ENCODE data around the gene PKD2L1.

PKD2L1 gene

DNA sequence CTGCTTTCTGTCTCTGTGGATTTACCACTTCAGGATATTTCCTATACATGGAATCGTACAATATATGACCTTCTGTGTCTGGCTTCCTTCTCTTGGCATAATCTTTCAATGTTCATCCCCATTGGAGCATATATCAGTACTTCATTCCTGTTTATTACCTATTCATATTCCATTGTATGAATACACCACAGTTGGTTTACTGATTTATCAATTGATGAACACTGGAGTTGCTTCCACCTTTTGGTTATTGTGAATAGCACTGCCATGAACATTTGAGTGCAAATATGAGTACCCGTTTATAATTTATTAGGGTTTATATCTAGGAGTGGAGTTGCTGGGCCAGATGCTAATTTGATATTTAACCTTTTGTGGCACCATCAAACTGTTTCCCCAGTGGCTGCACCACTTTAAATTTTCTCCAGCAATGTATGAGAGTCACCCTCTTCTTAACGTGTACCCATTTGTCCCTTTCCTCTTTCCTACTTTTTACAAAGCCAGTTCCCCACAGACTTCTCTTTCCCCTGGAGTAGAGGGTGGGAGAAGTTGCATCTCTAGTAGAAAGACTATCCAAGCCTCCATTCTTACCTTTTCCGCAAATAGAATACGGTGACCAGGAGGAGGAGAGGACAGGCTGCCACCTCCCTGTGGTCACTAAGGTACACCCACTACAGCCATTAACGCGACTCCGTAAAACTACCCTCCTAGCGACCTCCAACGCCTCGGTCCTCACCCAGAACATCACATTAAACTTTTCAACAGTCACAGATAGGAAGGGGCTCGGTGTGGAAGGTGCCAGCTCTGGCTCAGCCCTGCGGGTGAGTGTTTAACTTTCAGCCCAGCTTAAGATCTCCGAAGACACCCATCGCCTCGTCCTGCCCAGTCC, 42.6 kb upstream of the PKD2L1 start:
- ChIA-PET POLR2A (ENCODE audit: low non-redundant PET) (interaction anchor here (0.7 to 3.0 kb wide), 5 partner anchors 22 to 139 kb away, joined by 4 to 54 read pairs (median 5); partner anchors contain the start of gene SCD), CTCF (interaction anchor here (0.7 to 1.0 kb wide), 2 partner anchors 23 to 791 kb away, joined by 3 read pairs; no protein-coding TSS in a partner anchor)
- peak overlapping the region; percentile 100 for H3K27ac ChIP-seq
- TF ChIP-seq, protein P1, sequence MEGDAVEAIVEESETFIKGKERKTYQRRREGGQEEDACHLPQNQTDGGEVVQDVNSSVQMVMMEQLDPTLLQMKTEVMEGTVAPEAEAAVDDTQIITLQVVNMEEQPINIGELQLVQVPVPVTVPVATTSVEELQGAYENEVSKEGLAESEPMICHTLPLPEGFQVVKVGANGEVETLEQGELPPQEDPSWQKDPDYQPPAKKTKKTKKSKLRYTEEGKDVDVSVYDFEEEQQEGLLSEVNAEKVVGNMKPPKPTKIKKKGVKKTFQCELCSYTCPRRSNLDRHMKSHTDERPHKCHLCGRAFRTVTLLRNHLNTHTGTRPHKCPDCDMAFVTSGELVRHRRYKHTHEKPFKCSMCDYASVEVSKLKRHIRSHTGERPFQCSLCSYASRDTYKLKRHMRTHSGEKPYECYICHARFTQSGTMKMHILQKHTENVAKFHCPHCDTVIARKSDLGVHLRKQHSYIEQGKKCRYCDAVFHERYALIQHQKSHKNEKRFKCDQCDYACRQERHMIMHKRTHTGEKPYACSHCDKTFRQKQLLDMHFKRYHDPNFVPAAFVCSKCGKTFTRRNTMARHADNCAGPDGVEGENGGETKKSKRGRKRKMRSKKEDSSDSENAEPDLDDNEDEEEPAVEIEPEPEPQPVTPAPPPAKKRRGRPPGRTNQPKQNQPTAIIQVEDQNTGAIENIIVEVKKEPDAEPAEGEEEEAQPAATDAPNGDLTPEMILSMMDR (conservative IDR thresholded peaks at IDR 0.05; ENCODE audit: low read depth) = no peak
- no peak for DNase-seq (ENCODE audit: low spot score)

DNA sequence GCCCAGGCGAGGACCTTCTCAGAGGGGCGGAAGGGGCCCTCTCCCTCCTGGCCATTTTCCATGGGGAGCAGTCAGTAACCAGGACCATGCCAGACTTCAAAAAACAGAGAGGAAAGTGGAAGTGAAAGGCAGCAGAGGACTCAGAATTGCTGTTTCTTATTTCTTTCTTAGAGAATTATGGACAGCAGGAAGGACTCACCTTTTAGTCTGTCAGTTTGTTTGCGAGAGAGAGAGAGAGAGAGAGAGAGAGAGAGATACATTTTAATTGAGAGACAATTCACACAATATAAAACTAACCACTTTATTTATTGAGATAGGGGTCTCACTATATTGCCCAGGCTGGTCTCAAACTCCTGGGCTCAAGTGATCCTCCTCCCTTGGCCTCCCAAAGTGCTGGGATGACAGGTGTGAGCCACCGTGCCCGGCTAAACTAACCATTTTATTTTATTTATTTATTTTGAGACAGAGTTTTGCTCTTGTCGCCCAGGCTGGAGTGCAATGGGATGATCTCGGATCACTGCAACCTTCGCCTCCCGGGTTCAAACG, 41.5 kb upstream of the PKD2L1 start:
- TF ChIP-seq, protein P1 (conservative IDR thresholded peaks at IDR 0.05; ENCODE audit: low read depth) = no peak
- H3K27ac ChIP-seq = peak overlapping the region; percentile 97
- ChIA-PET POLR2A (ENCODE audit: low non-redundant PET) (interaction anchor here (1.1 kb wide), 1 partner anchor 12 kb away, joined by 4 read pairs; no protein-coding TSS in a partner anchor), CTCF (interaction anchor here (0.6 kb wide), 1 partner anchor 933 kb away, joined by 3 read pairs; no protein-coding TSS in a partner anchor)
- no peak for DNase-seq (ENCODE audit: low spot score)

- ChIA-PET CTCF (interaction anchor here (0.5 to 0.6 kb wide), 4 partner anchors 29 to 933 kb away, joined by 3 to 4 read pairs (median 4); no protein-coding TSS in a partner anchor), POLR2A (ENCODE audit: low non-redundant PET) (interaction anchor here (1.1 kb wide), 2 partner anchors 11 to 24 kb away, joined by 4 to 6 read pairs; partner anchors contain the start of gene SCD)
- peak; percentile 83 for DNase-seq (ENCODE audit: low spot score)
- peak overlapping the region; percentile 97 for H3K27ac ChIP-seq
- TF ChIP-seq, protein P1 (conservative IDR thresholded peaks at IDR 0.05; ENCODE audit: low read depth) = no peak
These were observed 40.9 kb upstream of the PKD2L1 start for GRCh38 chr10:100370714-100371481.

- H3K27ac ChIP-seq = no peak overlapping the region
- TF ChIP-seq, protein P1 (conservative IDR thresholded peaks at IDR 0.05; ENCODE audit: low read depth) = no peak
- ChIA-PET CTCF (interaction anchor here (0.6 to 1.2 kb wide), 2 partner anchors 19 to 20 kb away, joined by 3 to 4 read pairs; no protein-coding TSS in a partner anchor), POLR2A (ENCODE audit: low non-redundant PET) (no interaction called here)
- no peak for DNase-seq (ENCODE audit: low spot score)
These were observed 38.7 kb upstream of the PKD2L1 start for GRCh38 chr10:100368721-100369120.

- POLR2A ChIA-PET (ENCODE audit: low non-redundant PET) = interaction anchor here (1.0 to 1.7 kb wide), 3 partner anchors 9 to 18 kb away, joined by 5 to 7 read pairs (median 5); partner anchors contain the start of gene SCD
- CTCF ChIA-PET = interaction anchor here (0.5 to 1.6 kb wide), 4 partner anchors 16 to 68 kb away, joined by 3 to 5 read pairs (median 4); no protein-coding TSS in a partner anchor
- H3K27ac ChIP-seq = peak overlapping the region; percentile 91
- peak; percentile 94 for DNase-seq (ENCODE audit: low spot score)
- TF ChIP-seq, protein P1 (conservative IDR thresholded peaks at IDR 0.05; ENCODE audit: low read depth) = no peak
These were observed 34.8 kb upstream of the PKD2L1 start for GRCh38 chr10:100364735-100365391.

Measured in RWPE1 (cell line).